IPS-20b (cell line): ENCODE measurements around the gene RNF38.
"Not testable (repeated sequence)": the region's sequence is repeated elsewhere in the genome, so short reads cannot be mapped to it uniquely, and the experiment has no call there.

Experiments used
- H3K27ac ChIP-seq: one replicate; pipeline ENCODE4 v1.5.1; 2013; ENCODE audit warnings: low read length
- H3K27me3 ChIP-seq: 2 replicates; pipeline ENCODE4 v1.6.1; 2013; ENCODE audit warnings: mild to moderate bottlenecking, low read length, inconsistent platforms; ENCODE audit not compliant: insufficient read depth
- H3K36me3 ChIP-seq: 2 replicates; pipeline ENCODE4 v1.6.1; 2013; ENCODE audit warnings: low read depth, mild to moderate bottlenecking, inconsistent platforms, low read length, moderate library complexity; ENCODE audit not compliant: insufficient read depth
- H3K4me1 ChIP-seq: 2 replicates; pipeline ENCODE4 v1.6.1; 2013; ENCODE audit warnings: mild to moderate bottlenecking, control low read depth, inconsistent platforms, low read length, moderate library complexity; ENCODE audit not compliant: insufficient read depth
- H3K4me3 ChIP-seq: 2 replicates; pipeline ENCODE4 v1.5.1; 2013; ENCODE audit warnings: mild to moderate bottlenecking, low read length, inconsistent platforms
- H3K9ac ChIP-seq: 2 replicates; pipeline ENCODE4 v1.6.1; 2013; ENCODE audit warnings: low read depth, mild to moderate bottlenecking, inconsistent platforms, low read length, moderate library complexity
- H3K9me3 ChIP-seq: 2 replicates; pipeline ENCODE4 v1.6.1; 2013; ENCODE audit warnings: mild to moderate bottlenecking, low read depth, low read length, inconsistent platforms; ENCODE audit not compliant: insufficient read depth

Gene RNF38

GRCh38 chr9:36433386-36433785 is 33.3 kb upstream of the RNF38 start:
- H3K27ac ChIP-seq: no peak overlapping the region
- peaks cover 14% of the 10 kb centered on the region for H3K36me3 ChIP-seq
- no peak overlapping the region for H3K4me3 ChIP-seq
- H3K9me3 ChIP-seq: no peaks in the 10 kb centered on the region
- H3K4me1 ChIP-seq: peaks cover 16% of the 10 kb centered on the region
- no peaks in the 10 kb centered on the region for H3K27me3 ChIP-seq
- no peak overlapping the region for H3K9ac ChIP-seq

GRCh38 chr9:36431078-36431477 is 31.0 kb upstream of the RNF38 start:
- Histone ChIP-seq H3K27ac (no peak overlapping the region), H3K4me3 (no peak overlapping the region), H3K27me3 (no peaks in the 10 kb centered on the region), H3K9ac (no peak overlapping the region), H3K36me3 (peaks cover 14% of the 10 kb centered on the region), H3K4me1 (peaks cover 11% of the 10 kb centered on the region; the same call in 1 of the 2 replicates), H3K9me3 (no peaks in the 10 kb centered on the region)

GRCh38 chr9:36426945-36427344 is 26.9 kb upstream of the RNF38 start:
- H3K9me3 ChIP-seq: no peaks in the 10 kb centered on the region
- H3K9ac ChIP-seq: no peak overlapping the region

GRCh38 chr9:36426348-36426747 is 26.3 kb upstream of the RNF38 start:
- H3K36me3 ChIP-seq: peaks cover 26% of the 10 kb centered on the region
- H3K9ac ChIP-seq: no peak overlapping the region
- H3K4me1 ChIP-seq: peaks cover 6% of the 10 kb centered on the region; the same call in 1 of the 2 replicates
- H3K27ac ChIP-seq: no peak overlapping the region
- no peak overlapping the region for H3K4me3 ChIP-seq
- no peaks in the 10 kb centered on the region for H3K9me3 ChIP-seq
- H3K27me3 ChIP-seq: no peaks in the 10 kb centered on the region

More at GRCh38 chr9:36426945-36427344, 26.9 kb upstream of the RNF38 start:
- no peak overlapping the region for H3K4me3 ChIP-seq
- no peaks in the 10 kb centered on the region for H3K27me3 ChIP-seq
- H3K27ac ChIP-seq: no peak overlapping the region
- H3K36me3 ChIP-seq: peaks cover 26% of the 10 kb centered on the region
- H3K4me1 ChIP-seq: peaks cover 11% of the 10 kb centered on the region; the same call in 1 of the 2 replicates

GRCh38 chr9:36424289-36425055 is 24.4 kb upstream of the RNF38 start:
- Histone ChIP-seq H3K9ac (no peak overlapping the region), H3K9me3 (no peaks in the 10 kb centered on the region), H3K4me1 (no peaks in the 10 kb centered on the region), H3K36me3 (peaks cover 33% of the 10 kb centered on the region), H3K27me3 (no peaks in the 10 kb centered on the region), H3K27ac (no peak overlapping the region), H3K4me3 (no peak overlapping the region)

GRCh38 chr9:36423206-36423605 is 23.1 kb upstream of the RNF38 start:
- Histone ChIP-seq H3K4me1 (no peaks in the 10 kb centered on the region), H3K36me3 (peaks cover 30% of the 10 kb centered on the region), H3K9ac (no peak overlapping the region), H3K27me3 (no peaks in the 10 kb centered on the region), H3K9me3 (no peaks in the 10 kb centered on the region), H3K4me3 (no peak overlapping the region), H3K27ac (no peak overlapping the region)

- peaks cover 14% of the 10 kb centered on the region for H3K4me1 ChIP-seq
- no peaks in the 10 kb centered on the region for H3K9me3 ChIP-seq
- H3K4me3 ChIP-seq: no peak overlapping the region
- H3K9ac ChIP-seq: no peak overlapping the region
- peaks cover 18% of the 10 kb centered on the region for H3K36me3 ChIP-seq
- no peaks in the 10 kb centered on the region for H3K27me3 ChIP-seq
- no peak overlapping the region for H3K27ac ChIP-seq
These were observed 16.8 kb upstream of the RNF38 start for GRCh38 chr9:36416890-36417289.

GRCh38 chr9:36415822-36416525 is 15.9 kb upstream of the RNF38 start:
- no peaks in the 10 kb centered on the region for H3K27me3 ChIP-seq
- H3K4me1 ChIP-seq: peaks cover 14% of the 10 kb centered on the region
- peaks cover 14% of the 10 kb centered on the region for H3K36me3 ChIP-seq
- no peak overlapping the region for H3K27ac ChIP-seq
- H3K4me3 ChIP-seq: peak overlapping the region; percentile 41; the same call in 1 of the 2 replicates
- H3K9me3 ChIP-seq: no peaks in the 10 kb centered on the region
- no peak overlapping the region; the same call in 1 of the 2 replicates for H3K9ac ChIP-seq

- H3K9me3 ChIP-seq, H3K9ac ChIP-seq, H3K27me3 ChIP-seq, H3K27ac ChIP-seq, H3K36me3 ChIP-seq, H3K4me3 ChIP-seq: not testable (repeated sequence)
- H3K4me1 ChIP-seq: peaks cover 13% of the 10 kb centered on the region
These were observed 11.3 kb upstream of the RNF38 start for GRCh38 chr9:36411410-36411809.

GRCh38 chr9:36409076-36409475 is 9.0 kb upstream of the RNF38 start:
- not testable (repeated sequence) for H3K27ac ChIP-seq, H3K4me1 ChIP-seq, H3K9me3 ChIP-seq

GRCh38 chr9:36407122-36407723 is 7.2 kb upstream of the RNF38 start:
- no peaks in the 10 kb centered on the region for H3K27me3 ChIP-seq
- H3K4me3 ChIP-seq: no peak overlapping the region
- H3K36me3 ChIP-seq: peaks cover 4% of the 10 kb centered on the region; the same call in 1 of the 2 replicates
- H3K27ac ChIP-seq: no peak overlapping the region
- no peak overlapping the region for H3K9ac ChIP-seq
- H3K4me1 ChIP-seq: 0 out of 2 replicates have a peak, but pooled peaks cover 3% of the 10 kb centered on the region
- no peaks in the 10 kb centered on the region for H3K9me3 ChIP-seq

More at GRCh38 chr9:36409076-36409475, 9.0 kb upstream of the RNF38 start:
- H3K9ac ChIP-seq, H3K27me3 ChIP-seq, H3K36me3 ChIP-seq, H3K4me3 ChIP-seq: not testable (repeated sequence)
